Liver (tissue), 9 donors: Measurements from ENCODE around the gene SGO2. TPM values are rescaled to one million over a fixed set of nuclear protein-coding genes. Genes with fewer than 3 reads are reported as not detected.

Experiments
- DNase-seq: peaks from one replicate; pipeline ENCODE4 v3.0.0-alpha.2; 2017; ENCODE audit warnings: low spot score
- H3K27ac ChIP-seq, 2 donors: one replicate each; pipeline ENCODE4 v1.7.0; 2013; ENCODE audit warnings: inconsistent platforms in 2 of 2, low read length in 2 of 2, control low read depth in 1 of 2, low read depth in 1 of 2, mild to moderate bottlenecking in 1 of 2
- H3K27me3 ChIP-seq, 4 donors: one replicate each; pipeline versions ENCODE4 v1.6.1 to v1.7.0; 2013; ENCODE audit warnings: low read length in 3 of 4, inconsistent platforms in 1 of 4, mild to moderate bottlenecking in 1 of 4, moderate library complexity in 1 of 4; ENCODE audit not compliant: control insufficient read depth in 4 of 4, insufficient read depth in 4 of 4
- H3K36me3 ChIP-seq, 4 donors: one replicate each; pipeline versions ENCODE4 v1.6.1 to v1.7.0; 2013; ENCODE audit warnings: low read length in 3 of 4, mild to moderate bottlenecking in 3 of 4, low read depth in 1 of 4, moderate library complexity in 1 of 4; ENCODE audit not compliant: control insufficient read depth in 4 of 4, insufficient read depth in 3 of 4
- H3K4me1 ChIP-seq, 4 donors: one replicate each; pipeline versions ENCODE4 v1.6.1 to v1.7.0; 2013; ENCODE audit warnings: low read length in 3 of 4, mild to moderate bottlenecking in 3 of 4, moderate library complexity in 1 of 4; ENCODE audit not compliant: control insufficient read depth in 4 of 4, insufficient read depth in 4 of 4
- H3K4me3 ChIP-seq, 3 donors: one replicate each; pipeline versions ENCODE4 v1.6.1 to v1.7.0; 2013; ENCODE audit warnings: low read length in 3 of 3, control low read depth in 1 of 3, low read depth in 1 of 3, mild to moderate bottlenecking in 1 of 3
- H3K9ac ChIP-seq, 2 donors: one replicate each; pipeline ENCODE4 v1.7.0; 2013; ENCODE audit warnings: low read length in 2 of 2, mild to moderate bottlenecking in 2 of 2, moderate library complexity in 2 of 2, control low read depth in 1 of 2, low read depth in 1 of 2
- H3K9me3 ChIP-seq, 4 donors: one replicate each; pipeline versions ENCODE4 v1.6.1 to v1.7.0; 2013; ENCODE audit warnings: low read length in 3 of 4; ENCODE audit not compliant: control insufficient read depth in 4 of 4
- ATF3 ChIP-seq: IDR thresholded peaks from 2 replicates; pipeline ENCODE4 v1.6.1; 2016; ENCODE audit warnings: antibody characterized with exemption
- EGR1 ChIP-seq, 2 donors: IDR thresholded peaks; 2 replicates each; pipeline ENCODE4 v1.6.1; 2016 to 2018; ENCODE audit warnings: antibody characterized with exemption in 2 of 2, low read depth in 2 of 2
- FOXA1 ChIP-seq: IDR thresholded peaks from 2 replicates; pipeline ENCODE4 v1.6.1; 2016; ENCODE audit warnings: antibody characterized with exemption
- FOXA2 ChIP-seq: IDR thresholded peaks from 2 replicates; pipeline ENCODE4 v1.6.1; 2016; ENCODE audit warnings: antibody characterized with exemption
- GABPA ChIP-seq, 2 donors: IDR thresholded peaks in 1 of 2; conservative IDR thresholded peaks in 1 of 2; 2 replicates each; pipeline ENCODE4 v1.6.1; 2016; ENCODE audit warnings: antibody characterized with exemption in 2 of 2, mild to moderate bottlenecking in 1 of 2, moderate library complexity in 1 of 2
- HNF4A ChIP-seq, 2 donors: conservative IDR thresholded peaks; 2 replicates each; pipeline ENCODE4 v1.6.1; 2016; ENCODE audit warnings: antibody characterized with exemption in 2 of 2, mild to moderate bottlenecking in 2 of 2
- JUND ChIP-seq, 2 donors: IDR thresholded peaks; 2 replicates each; pipeline ENCODE4 v1.6.1; 2016; ENCODE audit warnings: antibody characterized with exemption in 2 of 2
- MAX ChIP-seq: IDR thresholded peaks from 2 replicates; pipeline ENCODE4 v1.6.1; 2016; ENCODE audit warnings: antibody characterized with exemption
- NR2F2 ChIP-seq: IDR thresholded peaks from 2 replicates; pipeline ENCODE4 v1.6.1; 2016; ENCODE audit warnings: antibody characterized with exemption
- RAD21 ChIP-seq, 2 donors: IDR thresholded peaks; 2 replicates each; pipeline ENCODE4 v1.6.1; 2016; ENCODE audit warnings: antibody characterized with exemption in 2 of 2, mild to moderate bottlenecking in 2 of 2
- REST ChIP-seq: IDR thresholded peaks from 2 replicates; pipeline ENCODE4 v1.6.1; 2016; ENCODE audit warnings: antibody characterized with exemption, mild to moderate bottlenecking
- RXRA ChIP-seq, 2 donors: IDR thresholded peaks; 2 replicates each; pipeline ENCODE4 v1.6.1; 2017 to 2018; ENCODE audit warnings: antibody characterized with exemption in 2 of 2, mild to moderate bottlenecking in 1 of 2
- SP1 ChIP-seq: IDR thresholded peaks from 2 replicates; pipeline ENCODE4 v1.6.1; 2018; ENCODE audit warnings: antibody characterized with exemption, mild to moderate bottlenecking
- YY1 ChIP-seq: IDR thresholded peaks from 2 replicates; pipeline ENCODE4 v1.6.1; 2016; ENCODE audit warnings: antibody characterized with exemption, mild to moderate bottlenecking
- WGBS: extraction: QIAGEN DNeasy Blood & Tissue Kit; methylation state at CpG from one replicate; pipeline ENCODE4 v1.1.7; 2013; 5-methylcytosine and 5-hydroxymethylcytosine counted together
- polyA plus RNA-seq, 2 donors: library from polyadenylated mRNA; stranded (reverse) in 1 of 2; unstranded in 1 of 2; fragments of 200-250 nt in 1 of 2; fragments of >200 nt in 1 of 2; fragmentation: Nextera tagmentation in 1 of 2; extraction: Ambion mirVana in 1 of 2; gene quantifications; one replicate each; pipeline versions ENCODE4 v1.2.1 to v1.2.3, GENCODE V29; 2013 to 2015
- total RNA-seq, 2 donors: library from RNA; depleted of rRNA; stranded (reverse); fragments of >200 nt; gene quantifications; one replicate each; pipeline ENCODE4 v1.2.3, GENCODE V29; 2014
- donor health status: healthy.
- donor health status: healthy.
- donor health status: healthy.
- donor health status: healthy.
- donor health status: healthy.

Gene SGO2
- total and polyA plus RNA-seq, 4 donors: 0.58 to 14.9 (median 0.77) TPM

DNA sequence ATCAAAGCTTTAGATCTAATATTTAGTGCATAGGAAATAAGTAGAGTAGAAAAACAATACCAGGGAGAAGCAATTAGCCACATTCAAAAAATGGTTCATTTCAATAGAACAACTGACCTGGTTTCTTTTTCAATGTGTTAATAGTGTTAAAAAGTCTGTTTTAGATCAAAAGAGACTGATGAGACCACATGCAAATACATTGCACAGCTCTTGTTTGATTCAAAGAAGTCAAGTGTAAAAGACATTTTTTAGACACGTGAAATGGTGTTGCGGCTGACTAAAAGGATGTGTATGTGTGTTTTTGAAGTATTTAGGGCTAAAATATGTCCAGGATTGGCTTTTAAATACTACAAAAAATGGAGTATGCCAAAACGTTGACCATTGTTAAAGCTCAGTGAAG is 58.6 kb downstream of the SGO2 start:
- Histone ChIP-seq H3K27ac (no peak overlapping the region), H3K36me3 (peaks cover 0 to 5% (median under 1%) of the 10 kb centered on the region in 4 donors), H3K4me3 (no peak overlapping the region), H3K9ac (no peak overlapping the region), H3K9me3 (no peaks in the 10 kb centered on the region), H3K4me1 (peaks cover 2 to 26% (median 17%) of the 10 kb centered on the region in 4 donors), H3K27me3 (no peaks in the 10 kb centered on the region)
- 77% methylated on average over 3 of the region's 3 CpGs for WGBS
- TF ChIP-seq HNF4A (conservative IDR thresholded peaks at IDR 0.05) (no peak), MAX (no peak)
- no peak for DNase-seq

DNA sequence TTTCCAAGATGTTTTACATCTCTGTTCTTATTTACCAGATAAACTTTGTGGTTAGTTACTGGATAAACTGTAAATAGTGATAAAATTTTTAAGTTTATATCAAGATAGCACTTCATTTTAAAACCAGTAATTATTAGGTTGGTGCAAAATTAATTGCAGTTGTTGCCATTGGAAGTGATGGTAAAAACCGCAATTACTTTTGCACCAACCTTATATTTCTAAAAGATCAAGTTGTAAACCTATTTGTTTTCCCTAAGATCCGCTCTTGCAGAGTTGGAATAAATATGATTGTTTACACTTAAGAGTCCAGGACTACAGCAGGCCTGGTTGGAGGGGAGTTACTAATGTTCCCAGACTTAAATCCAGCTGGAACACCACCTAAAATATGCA is 59.3 kb downstream of the SGO2 start:
- Histone ChIP-seq H3K9me3 (no peaks in the 10 kb centered on the region), H3K4me1 (peaks cover 2 to 32% (median 24%) of the 10 kb centered on the region in 4 donors), H3K36me3 (peaks cover 0 to 5% (median under 1%) of the 10 kb centered on the region in 4 donors), H3K4me3 (peak overlapping the region; percentile 67 to 94 (median 89)), H3K9ac (no peak overlapping the region), H3K27me3 (no peaks in the 10 kb centered on the region), H3K27ac (no peak overlapping the region)
- WGBS: 18% methylated on average over 2 of the region's 2 CpGs
- no peak for DNase-seq
- no peak for TF ChIP-seq YY1
- no peak for TF ChIP-seq FOXA1
- no peak for TF ChIP-seq REST
- TF ChIP-seq SP1: no peak
- TF ChIP-seq MAX: no peak
- no peak for TF ChIP-seq RXRA (IDR thresholded peaks at IDR 0.05)
- no peak for TF ChIP-seq FOXA2
- no peak for TF ChIP-seq EGR1 (IDR thresholded peaks at IDR 0.05; ENCODE audit: low read depth in 2 of 2)
- no peak for TF ChIP-seq RAD21 (IDR thresholded peaks at IDR 0.05)
- TF ChIP-seq GABPA (IDR thresholded peaks at IDR 0.05 in 1 of 2, conservative IDR thresholded peaks at IDR 0.05 in 1 of 2): no peak
- TF ChIP-seq NR2F2: no peak
- TF ChIP-seq JUND (IDR thresholded peaks at IDR 0.05): no peak
- no peak for TF ChIP-seq ATF3
